ENCODE results near the gene RPTOR.

The RPTOR gene

DNA sequence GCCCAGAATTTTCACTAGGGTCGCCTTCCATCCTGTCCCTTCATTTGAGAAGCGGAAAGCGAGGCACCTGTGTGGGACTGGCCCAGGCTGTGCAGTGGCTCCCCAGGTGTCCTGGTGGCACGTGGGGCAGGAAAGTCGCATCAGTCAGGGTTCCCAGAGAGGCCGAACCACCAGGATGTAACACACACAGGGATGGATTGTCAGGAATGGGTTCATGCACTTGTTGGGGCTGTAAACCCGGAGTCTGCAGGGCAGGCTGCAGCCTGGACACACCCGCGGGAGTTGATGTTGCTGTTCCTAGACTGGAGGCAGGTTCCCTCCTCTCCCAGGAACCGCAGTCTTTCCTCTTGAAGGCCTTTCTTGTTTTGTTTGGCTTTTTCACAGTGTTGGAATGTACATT is 30.7 kb upstream of the RPTOR start:
- TF ChIP-seq, protein P1, sequence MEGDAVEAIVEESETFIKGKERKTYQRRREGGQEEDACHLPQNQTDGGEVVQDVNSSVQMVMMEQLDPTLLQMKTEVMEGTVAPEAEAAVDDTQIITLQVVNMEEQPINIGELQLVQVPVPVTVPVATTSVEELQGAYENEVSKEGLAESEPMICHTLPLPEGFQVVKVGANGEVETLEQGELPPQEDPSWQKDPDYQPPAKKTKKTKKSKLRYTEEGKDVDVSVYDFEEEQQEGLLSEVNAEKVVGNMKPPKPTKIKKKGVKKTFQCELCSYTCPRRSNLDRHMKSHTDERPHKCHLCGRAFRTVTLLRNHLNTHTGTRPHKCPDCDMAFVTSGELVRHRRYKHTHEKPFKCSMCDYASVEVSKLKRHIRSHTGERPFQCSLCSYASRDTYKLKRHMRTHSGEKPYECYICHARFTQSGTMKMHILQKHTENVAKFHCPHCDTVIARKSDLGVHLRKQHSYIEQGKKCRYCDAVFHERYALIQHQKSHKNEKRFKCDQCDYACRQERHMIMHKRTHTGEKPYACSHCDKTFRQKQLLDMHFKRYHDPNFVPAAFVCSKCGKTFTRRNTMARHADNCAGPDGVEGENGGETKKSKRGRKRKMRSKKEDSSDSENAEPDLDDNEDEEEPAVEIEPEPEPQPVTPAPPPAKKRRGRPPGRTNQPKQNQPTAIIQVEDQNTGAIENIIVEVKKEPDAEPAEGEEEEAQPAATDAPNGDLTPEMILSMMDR (IDR thresholded peaks at IDR 0.05; ENCODE audit: borderline replicate concordance, control extremely low read depth, extremely low read depth, insufficient read depth, missing control alignments) = no peak
- no peak for DNase-seq (ENCODE audit: low spot score)
- in situ Hi-C loops (cut with MboI; ENCODE audit: low sequenced_read_pairs, unreplicated experiment) = no loop called here

DNA sequence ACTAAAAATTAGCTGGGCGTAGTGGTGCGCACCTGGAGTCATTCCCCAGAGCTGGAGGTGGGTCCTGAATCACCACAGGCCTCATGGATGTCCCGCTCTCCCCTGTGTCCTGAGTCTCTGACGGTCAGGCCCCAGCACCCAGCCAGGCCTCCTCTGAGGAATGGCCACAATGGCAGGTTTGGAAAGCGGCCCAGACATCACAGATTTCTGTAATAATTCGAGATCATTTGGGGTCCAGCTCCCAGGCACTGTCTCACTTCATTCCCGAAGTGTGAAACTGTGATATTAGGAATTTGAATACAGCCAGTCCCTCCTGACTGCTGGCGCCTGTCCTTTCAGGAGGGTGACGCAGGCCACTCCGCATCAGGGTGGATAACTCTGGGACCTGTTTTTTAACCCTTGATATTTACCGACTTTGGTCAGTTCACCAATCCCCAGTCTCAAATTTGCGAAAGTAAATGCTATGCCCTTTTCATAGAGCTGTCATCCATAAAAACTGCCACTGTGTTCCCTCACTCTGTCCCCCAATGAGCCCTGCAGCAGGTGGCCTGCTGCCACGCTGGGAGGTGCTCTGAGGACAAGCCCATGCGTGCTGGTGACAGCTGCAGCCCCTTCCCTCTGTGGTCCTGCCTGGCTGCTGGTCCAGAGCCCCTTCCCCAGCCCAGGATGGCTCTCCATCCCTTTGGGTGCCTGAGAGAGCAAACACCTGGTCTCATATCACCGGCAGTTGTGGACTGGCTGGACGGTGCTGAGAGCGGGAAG is 28.3 kb upstream of the RPTOR start:
- TF ChIP-seq, protein P1 (IDR thresholded peaks at IDR 0.05; ENCODE audit: borderline replicate concordance, control extremely low read depth, extremely low read depth, insufficient read depth, missing control alignments) = no peak
- DNase-seq (ENCODE audit: low spot score) = no peak
- in situ Hi-C loops (cut with MboI; ENCODE audit: low sequenced_read_pairs, unreplicated experiment) = no loop called here

DNA sequence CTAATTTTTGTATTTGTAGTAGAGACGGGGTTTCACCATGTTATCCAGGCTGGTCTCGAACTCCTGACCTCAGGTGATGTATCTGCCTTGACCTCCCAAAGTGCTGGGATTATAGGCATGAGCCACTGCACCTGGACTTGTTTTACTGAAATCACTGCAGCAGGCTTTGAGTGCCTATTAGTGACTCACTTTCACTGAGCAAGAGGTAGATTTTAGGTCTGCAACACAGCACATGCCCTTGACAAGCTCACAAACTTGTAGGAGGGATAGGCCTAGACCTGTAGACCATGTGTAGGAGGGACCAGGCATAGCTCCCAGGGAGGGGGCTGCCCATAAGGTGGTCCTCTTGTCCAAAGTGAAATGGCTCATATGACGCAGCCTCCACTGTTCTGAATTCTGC is 27.0 kb upstream of the RPTOR start:
- DNase-seq (ENCODE audit: low spot score) = no peak
- in situ Hi-C loops (cut with MboI; ENCODE audit: low sequenced_read_pairs, unreplicated experiment) = no loop called here
- TF ChIP-seq, protein P1 (IDR thresholded peaks at IDR 0.05; ENCODE audit: borderline replicate concordance, control extremely low read depth, extremely low read depth, insufficient read depth, missing control alignments) = no peak

DNA sequence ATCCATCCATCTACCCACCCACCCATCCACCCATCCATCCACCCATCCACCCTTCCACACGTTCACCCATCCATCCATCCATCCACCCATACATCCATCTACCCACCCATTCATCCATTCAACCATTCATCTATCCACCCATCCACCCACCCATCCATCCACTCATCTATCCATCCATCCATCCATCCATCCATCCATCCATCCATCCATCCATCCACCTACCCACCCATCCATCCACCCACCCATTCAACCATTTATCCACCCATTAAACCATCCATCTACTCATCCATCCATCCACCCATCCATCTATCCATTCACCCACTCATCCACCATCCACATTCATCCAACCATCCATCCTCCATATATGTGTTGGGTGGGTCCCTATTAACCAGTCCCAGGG is 26.2 kb upstream of the RPTOR start:
- in situ Hi-C loops (cut with MboI; ENCODE audit: low sequenced_read_pairs, unreplicated experiment) = no loop called here
- TF ChIP-seq, protein P1 (IDR thresholded peaks at IDR 0.05; ENCODE audit: borderline replicate concordance, control extremely low read depth, extremely low read depth, insufficient read depth, missing control alignments) = no peak

DNA sequence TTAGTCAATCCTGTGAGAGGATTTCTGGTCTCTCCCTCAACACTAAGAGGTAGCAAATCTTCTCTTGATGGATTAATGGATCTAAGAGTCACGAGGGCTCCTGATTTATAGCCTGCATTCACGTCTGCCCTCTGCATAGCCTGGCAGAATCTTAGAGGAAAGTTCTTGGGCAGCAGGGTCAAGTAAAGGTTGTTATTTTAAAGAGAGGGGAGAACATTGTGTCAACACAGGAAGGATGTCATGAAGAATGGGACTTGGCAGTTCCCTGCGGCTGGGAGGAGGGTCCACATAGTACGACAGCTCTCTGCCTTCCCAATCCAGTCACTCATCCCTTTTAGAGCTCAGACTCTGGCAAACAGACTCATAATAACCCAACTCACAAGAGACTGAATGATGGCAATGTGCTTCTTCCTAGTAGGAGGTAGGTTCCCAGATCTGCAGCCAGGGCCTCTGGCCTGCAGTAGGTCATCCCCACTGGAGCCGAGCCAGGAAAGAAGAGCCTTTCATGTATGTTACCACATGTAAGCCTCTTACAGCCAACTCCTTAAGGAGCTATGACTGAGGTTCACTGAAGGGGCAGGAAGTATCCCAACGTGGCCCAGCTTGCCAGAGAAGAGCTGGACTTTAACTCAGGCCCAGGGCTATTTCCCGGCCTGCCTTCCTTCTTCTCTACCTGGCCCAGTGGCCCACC is 25.4 kb upstream of the RPTOR start:
- in situ Hi-C loops (cut with MboI; ENCODE audit: low sequenced_read_pairs, unreplicated experiment) = no loop called here

More for the DNA sequence above, 26.2 kb upstream of the RPTOR start:
- no peak for DNase-seq (ENCODE audit: low spot score)

DNA sequence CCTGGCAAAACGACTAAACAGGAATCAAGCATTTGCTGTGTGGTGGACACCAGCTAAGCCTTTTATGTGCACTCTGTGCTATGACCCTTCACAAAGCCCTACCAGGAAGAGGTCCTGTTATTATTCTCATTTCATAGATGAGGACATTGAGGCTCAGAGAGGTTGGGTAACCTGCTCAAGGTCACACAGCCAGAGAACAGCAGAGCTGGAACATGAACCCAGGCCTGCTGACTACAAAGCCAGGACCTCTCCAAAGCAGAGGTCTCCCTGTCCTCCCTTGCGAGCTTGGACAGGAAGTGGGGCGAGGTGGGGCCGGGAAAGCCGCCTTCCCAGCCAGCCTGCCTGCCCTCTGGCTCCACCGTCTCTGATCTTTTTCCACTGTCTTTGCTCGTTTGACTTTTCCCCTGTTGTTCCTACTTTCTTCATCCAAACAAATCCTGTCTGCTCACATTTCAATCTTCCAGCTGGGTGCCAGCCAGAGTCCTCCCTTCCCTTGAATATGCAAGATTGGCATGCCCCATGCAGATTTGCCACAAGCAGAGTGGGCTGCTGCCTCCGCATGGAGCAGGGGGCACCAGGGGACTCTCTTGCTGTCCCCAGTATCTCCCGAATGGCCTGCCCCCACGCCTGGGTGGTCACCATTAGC is 23.7 kb upstream of the RPTOR start:
- in situ Hi-C loops (cut with MboI; ENCODE audit: low sequenced_read_pairs, unreplicated experiment) = no loop called here
- DNase-seq (ENCODE audit: low spot score) = no peak
- TF ChIP-seq, protein P1 (IDR thresholded peaks at IDR 0.05; ENCODE audit: borderline replicate concordance, control extremely low read depth, extremely low read depth, insufficient read depth, missing control alignments) = no peak

More for the DNA sequence above, 25.4 kb upstream of the RPTOR start:
- no peak for DNase-seq (ENCODE audit: low spot score)
- TF ChIP-seq, protein P1 (IDR thresholded peaks at IDR 0.05; ENCODE audit: borderline replicate concordance, control extremely low read depth, extremely low read depth, insufficient read depth, missing control alignments) = no peak

All from GM13976 (cell line).